GM06990 (cell line): ENCODE measurements around the gene TTC1.

ENCODE experiments used
- DNase-seq: peaks from one replicate; pipeline ENCODE4 v3.0.0-alpha.2; 2011; ENCODE audit not compliant: insufficient read length; ENCODE audit errors: extremely low read depth
- H3K27me3 ChIP-seq: replicated peaks from 2 replicates; pipeline ENCODE4 v1.6.0; 2011; ENCODE audit warnings: low read length; ENCODE audit not compliant: control insufficient read depth, insufficient read depth
- H3K36me3 ChIP-seq: 2 replicates; pipeline ENCODE4 v1.5.1; 2011; ENCODE audit warnings: low read length; ENCODE audit not compliant: control insufficient read depth, insufficient read depth
- H3K4me3 ChIP-seq: replicated peaks from 2 replicates; pipeline ENCODE4 v1.5.1; 2011; ENCODE audit warnings: low read depth, mild to moderate bottlenecking, control low read depth, low read length
- TF ChIP-seq, protein P1 (sequence below): IDR thresholded peaks from 2 replicates; pipeline ENCODE4 v1.5.1; 2011; ENCODE audit warnings: low read length, control low read depth, mild to moderate bottlenecking, inconsistent platforms; ENCODE audit not compliant: insufficient read depth, poor library complexity, severe bottlenecking

Gene TTC1

GRCh38 chr5:160096178-160096577 lies 87.2 kb downstream of the TTC1 start:
- TF ChIP-seq, protein P1, sequence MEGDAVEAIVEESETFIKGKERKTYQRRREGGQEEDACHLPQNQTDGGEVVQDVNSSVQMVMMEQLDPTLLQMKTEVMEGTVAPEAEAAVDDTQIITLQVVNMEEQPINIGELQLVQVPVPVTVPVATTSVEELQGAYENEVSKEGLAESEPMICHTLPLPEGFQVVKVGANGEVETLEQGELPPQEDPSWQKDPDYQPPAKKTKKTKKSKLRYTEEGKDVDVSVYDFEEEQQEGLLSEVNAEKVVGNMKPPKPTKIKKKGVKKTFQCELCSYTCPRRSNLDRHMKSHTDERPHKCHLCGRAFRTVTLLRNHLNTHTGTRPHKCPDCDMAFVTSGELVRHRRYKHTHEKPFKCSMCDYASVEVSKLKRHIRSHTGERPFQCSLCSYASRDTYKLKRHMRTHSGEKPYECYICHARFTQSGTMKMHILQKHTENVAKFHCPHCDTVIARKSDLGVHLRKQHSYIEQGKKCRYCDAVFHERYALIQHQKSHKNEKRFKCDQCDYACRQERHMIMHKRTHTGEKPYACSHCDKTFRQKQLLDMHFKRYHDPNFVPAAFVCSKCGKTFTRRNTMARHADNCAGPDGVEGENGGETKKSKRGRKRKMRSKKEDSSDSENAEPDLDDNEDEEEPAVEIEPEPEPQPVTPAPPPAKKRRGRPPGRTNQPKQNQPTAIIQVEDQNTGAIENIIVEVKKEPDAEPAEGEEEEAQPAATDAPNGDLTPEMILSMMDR: no peak
- Histone ChIP-seq H3K36me3 (peaks cover 3% of the 10 kb centered on the region), H3K4me3 (no peak overlapping the region), H3K27me3 (no peaks in the 10 kb centered on the region)
- no peak for DNase-seq

- H3K36me3 ChIP-seq: peaks cover 1% of the 10 kb centered on the region
- TF ChIP-seq, protein P1: no peak
Observed at GRCh38 chr5:160097991-160098390, 89.1 kb downstream of the TTC1 start.

GRCh38 chr5:160105686-160106360 lies 96.9 kb downstream of the TTC1 start:
- DNase-seq: peak; percentile 51
- Histone ChIP-seq H3K27me3 (no peaks in the 10 kb centered on the region), H3K4me3 (no peak overlapping the region), H3K36me3 (peaks cover 4% of the 10 kb centered on the region; the same call in 1 of the 2 replicates)
- TF ChIP-seq, protein P1: no peak

More at GRCh38 chr5:160097991-160098390, 89.1 kb downstream of the TTC1 start:
- Histone ChIP-seq H3K27me3 (no peaks in the 10 kb centered on the region), H3K4me3 (no peak overlapping the region)
- DNase-seq: no peak

DNA sequence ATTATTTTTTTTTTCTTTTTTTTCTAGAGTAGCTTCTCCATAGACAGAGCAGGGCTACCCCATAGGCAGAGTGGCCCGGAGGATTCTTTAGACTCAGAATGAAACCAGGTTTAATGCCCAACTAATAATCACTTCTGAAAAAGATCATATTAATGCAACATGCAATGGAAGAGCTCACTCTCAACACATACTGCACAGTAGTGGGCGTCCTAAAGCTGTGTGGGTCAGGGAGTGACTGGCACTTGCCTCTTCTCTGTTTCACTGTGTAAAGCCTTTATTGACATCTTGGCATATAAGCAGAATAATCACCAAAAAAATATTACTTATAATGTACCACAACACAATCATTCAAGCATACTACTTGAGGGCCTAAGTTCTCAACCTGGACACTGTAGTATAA lies 99.2 kb downstream of the TTC1 start:
- Histone ChIP-seq H3K36me3 (peaks cover 10% of the 10 kb centered on the region), H3K4me3 (no peak overlapping the region), H3K27me3 (no peaks in the 10 kb centered on the region)
- TF ChIP-seq, protein P1: no peak
- DNase-seq: no peak
